Kidney (tissue), 14 donors: ENCODE measurements around the gene MEPCE. TPM values are rescaled to one million over a fixed set of nuclear protein-coding genes. Genes with fewer than 3 reads are reported as not detected.
A peak's percentile ranks its signal among the peaks of the same experiment; 100 is the strongest.

Experiments used
- DNase-seq, 5 donors: peaks; one replicate each; pipeline ENCODE4 v3.0.0-alpha.2; 2013 to 2020
- FAIRE-seq: peaks from 2 replicates; lab custom pipeline; 2012; peaks lifted over from hg19 to GRCh38; lab: Jason Lieb, UNC
- H3K27ac ChIP-seq, 2 donors: one replicate each; pipeline ENCODE4 v1.7.0; 2013; ENCODE audit warnings: low read depth in 2 of 2, low read length in 2 of 2, inconsistent platforms in 1 of 2
- H3K27me3 ChIP-seq: one replicate; pipeline ENCODE4 v1.7.1; 2013; ENCODE audit warnings: low read length, inconsistent platforms; ENCODE audit not compliant: control insufficient read depth, insufficient read depth
- H3K36me3 ChIP-seq, 3 donors: one replicate each; pipeline versions ENCODE4 v1.7.0 to v1.7.1; 2013; ENCODE audit warnings: low read length in 3 of 3, control low read depth in 1 of 3, inconsistent platforms in 1 of 3; ENCODE audit not compliant: insufficient read depth in 3 of 3, control insufficient read depth in 2 of 3
- H3K4me1 ChIP-seq, 3 donors: one replicate each; pipeline versions ENCODE4 v1.7.0 to v1.7.1; 2013; ENCODE audit warnings: low read length in 3 of 3, inconsistent platforms in 1 of 3, low read depth in 1 of 3; ENCODE audit not compliant: control insufficient read depth in 2 of 3, insufficient read depth in 2 of 3
- H3K4me3 ChIP-seq, 3 donors: one replicate each; pipeline versions ENCODE4 v1.7.0 to v1.8.1; 2013; ENCODE audit warnings: low read length in 3 of 3, control low read depth in 1 of 3, inconsistent platforms in 1 of 3
- H3K9ac ChIP-seq, 3 donors: one replicate each; pipeline versions ENCODE4 v1.7.0 to v1.7.1; 2013; ENCODE audit warnings: low read length in 3 of 3, control low read depth in 1 of 3, inconsistent platforms in 1 of 3
- H3K9me3 ChIP-seq, 3 donors: one replicate each; pipeline versions ENCODE4 v1.7.0 to v1.7.1; 2013; ENCODE audit warnings: low read length in 3 of 3, control low read depth in 1 of 3, inconsistent platforms in 1 of 3; ENCODE audit not compliant: control insufficient read depth in 2 of 3, insufficient read depth in 1 of 3
- CTCF ChIP-seq: IDR thresholded peaks from 3 replicates; pipeline ENCODE4 v1.5.1; 2012; ENCODE audit warnings: mild to moderate bottlenecking, moderate library complexity, borderline replicate concordance; ENCODE audit not compliant: insufficient read depth; ENCODE audit errors: extremely low read depth
- intact Hi-C: fragments of 100-400 bp; cut with DNase I; formaldehyde crosslinking; loops from one replicate; pipeline ENCODE4 v1.11.1; 2022
- polyA plus RNA-seq: library from polyadenylated mRNA; stranded (reverse); fragments of 350-450 nt; fragmentation: Illumina TruSeq; extraction: RNeasy Lipid Tissue Mini Kit (QIAGEN cat#74804); gene quantifications from one replicate; pipeline ENCODE4 v1.2.3, GENCODE V29; 2014; ENCODE audit warnings: low read depth, low replicate concordance; ENCODE audit not compliant: insufficient read depth
- total RNA-seq: library from RNA; stranded (reverse); fragmentation: NEBNext Ultra II Directional; extraction: Animal tissue kit (Norgen Biotek cat#: 25700); gene quantifications from one replicate; pipeline ENCODE4 v1.2.1, GENCODE V29; 2021
- donor health status: control.
- donor health status: control.
- donor health status: control.
- donor health status: control.
- donor health status: control.
- donor health status: DM: yes; HTN: yes; CAD: no.
- donor health status: Normal renal cell carcinoma (clear cell type).

The MEPCE gene
- total and polyA plus RNA-seq, 2 donors from 2014 or later: 33.4 to 47.2 TPM

GRCh38 chr7:100476903-100477870, 47.6 kb downstream of the MEPCE start:
- FAIRE-seq (no peak), DNase-seq (peak in 3 of 5 donors; percentile 46 to 86 (median 73))
- Histone ChIP-seq H3K9ac (peak overlapping the region in 2 of 3 donors; percentile 55 to 71), H3K4me1 (peaks cover 2 to 25% (median 20%) of the 10 kb centered on the region in 3 donors), H3K9me3 (no peaks in the 10 kb centered on the region), H3K4me3 (peak overlapping the region in 2 of 3 donors; percentile 38 to 88), H3K27me3 (no peaks in the 10 kb centered on the region), H3K27ac (peak overlapping the region; percentile 72 to 89), H3K36me3 (peaks cover 0 to 9% (median 2%) of the 10 kb centered on the region in 3 donors)
- intact Hi-C loops: no loop called here
- no peak for TF ChIP-seq CTCF

- intact Hi-C loops: no loop called here
- H3K27me3 ChIP-seq: no peaks in the 10 kb centered on the region
- peaks cover 0 to 9% (median 2%) of the 10 kb centered on the region in 3 donors for H3K36me3 ChIP-seq
- H3K4me1 ChIP-seq: peaks cover 2 to 27% (median 24%) of the 10 kb centered on the region in 3 donors
- DNase-seq (peak in 2 of 5 donors; percentile 81), FAIRE-seq (no peak)
- no peaks in the 10 kb centered on the region for H3K9me3 ChIP-seq
- H3K9ac ChIP-seq: peak overlapping the region in 2 of 3 donors; percentile 55 to 92
- TF ChIP-seq CTCF: no peak
- H3K27ac ChIP-seq: peak overlapping the region; percentile 72 to 89
- peak overlapping the region; percentile 69 to 88 (median 87) for H3K4me3 ChIP-seq
Observed at GRCh38 chr7:100477871-100478267, 48.2 kb downstream of the MEPCE start.

- Histone ChIP-seq H3K9me3 (no peaks in the 10 kb centered on the region), H3K27ac (peak within 1 kb of the TSS; percentile 87 to 89), H3K27me3 (no peaks in the 10 kb centered on the region), H3K4me1 (peaks cover 2 to 25% (median 25%) of the 10 kb centered on the region in 3 donors), H3K36me3 (peaks cover 0 to 4% (median 0%) of the 10 kb centered on the region in 3 donors), H3K4me3 (peak within 1 kb of the TSS; percentile 72 to 88 (median 87)), H3K9ac (peak within 1 kb of the TSS; percentile 62 to 92 (median 90))
- no peak for TF ChIP-seq CTCF
- FAIRE-seq: no peak
- peak; percentile 96 to 98 (median 97) for DNase-seq
- intact Hi-C loops: no loop called here
Observed at GRCh38 chr7:100478958-100479660, 49.5 kb downstream of the MEPCE start, which contains the start of gene TSC22D4. Gene TSC22D4, minus strand, starts transcription at chr7:100479214. Its CDS starts 1,176 bp downstream, at chr7:100478038.
